Right atrium auricular region (tissue), 2 donors: ENCODE data around the gene ADAM22. TPM values are rescaled to one million over a fixed set of nuclear protein-coding genes. Genes with fewer than 3 reads are reported as not detected.
"Not testable (repeated sequence)": the region's sequence is repeated elsewhere in the genome, so short reads cannot be mapped to it uniquely, and the experiment has no call there.

ENCODE experiments used
- DNase-seq: peaks from one replicate; pipeline ENCODE4 v3.0.0-alpha.2; 2019; ENCODE audit warnings: low spot score
- H3K27ac ChIP-seq, 2 donors: fragments of 200-600 bp; sonication (generic); 1 replicate in 1 of 2; 2 replicates in 1 of 2; pipeline ENCODE4 v1.5.1; 2016 to 2019
- H3K27me3 ChIP-seq, 2 donors: fragments of 200-600 bp; sonication (generic); one replicate each; pipeline versions ENCODE4 v1.5.1 to v1.6.0; 2017 to 2019
- H3K36me3 ChIP-seq: fragments of 200-600 bp; sonication (generic); one replicate; pipeline ENCODE4 v1.5.1; 2016
- H3K4me1 ChIP-seq, 2 donors: fragments of 200-600 bp; sonication (generic); one replicate each; pipeline versions ENCODE4 v1.5.1 to v1.6.0; 2017 to 2019
- H3K4me3 ChIP-seq, 2 donors: fragments of 200-600 bp; sonication (generic); 1 replicate in 1 of 2; 2 replicates in 1 of 2; pipeline ENCODE4 v1.5.1; 2017 to 2019; ENCODE audit warnings: mild to moderate bottlenecking in 1 of 2, moderate library complexity in 1 of 2
- H3K9me3 ChIP-seq, 2 donors: fragments of 200-600 bp; sonication (generic); one replicate each; pipeline ENCODE4 v1.5.1; 2019
- total RNA-seq, 2 donors: library from RNA; depleted of rRNA; stranded (reverse); fragments of >200 nt; gene quantifications; one replicate each; pipeline ENCODE4 v1.1.0, GENCODE V29; 2016
- TF ChIP-seq, protein P1 (sequence below), 2 donors: fragments of 200-600 bp; sonication (generic); IDR thresholded peaks; one replicate each; pipeline ENCODE4 v1.5.1; 2019; ENCODE audit warnings: antibody characterized with exemption in 2 of 2

ADAM22 gene, protein sequence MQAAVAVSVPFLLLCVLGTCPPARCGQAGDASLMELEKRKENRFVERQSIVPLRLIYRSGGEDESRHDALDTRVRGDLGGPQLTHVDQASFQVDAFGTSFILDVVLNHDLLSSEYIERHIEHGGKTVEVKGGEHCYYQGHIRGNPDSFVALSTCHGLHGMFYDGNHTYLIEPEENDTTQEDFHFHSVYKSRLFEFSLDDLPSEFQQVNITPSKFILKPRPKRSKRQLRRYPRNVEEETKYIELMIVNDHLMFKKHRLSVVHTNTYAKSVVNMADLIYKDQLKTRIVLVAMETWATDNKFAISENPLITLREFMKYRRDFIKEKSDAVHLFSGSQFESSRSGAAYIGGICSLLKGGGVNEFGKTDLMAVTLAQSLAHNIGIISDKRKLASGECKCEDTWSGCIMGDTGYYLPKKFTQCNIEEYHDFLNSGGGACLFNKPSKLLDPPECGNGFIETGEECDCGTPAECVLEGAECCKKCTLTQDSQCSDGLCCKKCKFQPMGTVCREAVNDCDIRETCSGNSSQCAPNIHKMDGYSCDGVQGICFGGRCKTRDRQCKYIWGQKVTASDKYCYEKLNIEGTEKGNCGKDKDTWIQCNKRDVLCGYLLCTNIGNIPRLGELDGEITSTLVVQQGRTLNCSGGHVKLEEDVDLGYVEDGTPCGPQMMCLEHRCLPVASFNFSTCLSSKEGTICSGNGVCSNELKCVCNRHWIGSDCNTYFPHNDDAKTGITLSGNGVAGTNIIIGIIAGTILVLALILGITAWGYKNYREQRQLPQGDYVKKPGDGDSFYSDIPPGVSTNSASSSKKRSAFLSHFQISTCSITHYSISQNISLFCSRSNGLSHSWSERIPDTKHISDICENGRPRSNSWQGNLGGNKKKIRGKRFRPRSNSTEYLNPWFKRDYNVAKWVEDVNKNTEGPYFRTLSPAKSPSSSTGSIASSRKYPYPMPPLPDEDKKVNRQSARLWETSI
- 1 to 10 TPM; 1.9 to 3.9 TPM for total RNA-seq

DNA sequence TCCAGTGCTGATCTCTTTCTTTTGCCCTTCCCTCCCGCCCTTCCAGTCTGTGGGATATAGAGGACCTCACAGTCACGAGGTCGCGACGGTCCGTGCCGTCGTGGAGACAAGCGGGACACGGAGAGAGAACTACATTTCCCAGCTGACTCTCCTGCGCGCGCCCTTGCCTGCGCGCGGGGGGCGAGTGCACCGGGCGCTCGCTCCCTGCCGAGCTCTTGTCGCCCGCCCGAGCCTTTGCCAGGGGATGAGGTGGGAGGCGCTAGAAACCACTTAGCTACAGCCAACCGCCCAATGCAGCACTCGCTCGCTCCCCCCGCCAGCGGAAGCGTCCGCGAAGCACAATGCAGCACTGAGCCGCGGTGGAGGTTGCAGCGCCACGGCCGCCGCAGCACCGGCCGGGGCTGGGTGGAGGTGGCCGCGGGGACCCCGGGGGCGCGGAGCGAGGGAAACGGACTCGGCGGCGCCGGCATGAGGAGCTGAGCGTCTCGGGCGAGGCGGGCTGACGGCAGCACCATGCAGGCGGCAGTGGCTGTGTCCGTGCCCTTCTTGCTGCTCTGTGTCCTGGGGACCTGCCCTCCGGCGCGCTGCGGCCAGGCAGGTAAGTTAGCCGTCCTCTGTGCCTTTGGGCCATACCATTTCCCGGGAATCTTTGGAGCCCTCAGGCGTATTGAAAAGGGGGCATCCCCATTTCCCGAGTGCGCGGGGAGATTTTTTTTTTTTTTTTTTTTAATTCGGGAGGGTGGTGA, at the start of gene ADAM22:
Gene ADAM22, plus strand, starts transcription at position 299 of the 746 bp plus-strand sequence. Its CDS starts 215 bp downstream, at position 514.
- peak within 1 kb of the TSS; percentile 64 to 83 for H3K4me3 ChIP-seq
- H3K9me3 ChIP-seq = no peaks in the 10 kb centered on the region
- DNase-seq = peak; percentile 66
- TF ChIP-seq, protein P1, sequence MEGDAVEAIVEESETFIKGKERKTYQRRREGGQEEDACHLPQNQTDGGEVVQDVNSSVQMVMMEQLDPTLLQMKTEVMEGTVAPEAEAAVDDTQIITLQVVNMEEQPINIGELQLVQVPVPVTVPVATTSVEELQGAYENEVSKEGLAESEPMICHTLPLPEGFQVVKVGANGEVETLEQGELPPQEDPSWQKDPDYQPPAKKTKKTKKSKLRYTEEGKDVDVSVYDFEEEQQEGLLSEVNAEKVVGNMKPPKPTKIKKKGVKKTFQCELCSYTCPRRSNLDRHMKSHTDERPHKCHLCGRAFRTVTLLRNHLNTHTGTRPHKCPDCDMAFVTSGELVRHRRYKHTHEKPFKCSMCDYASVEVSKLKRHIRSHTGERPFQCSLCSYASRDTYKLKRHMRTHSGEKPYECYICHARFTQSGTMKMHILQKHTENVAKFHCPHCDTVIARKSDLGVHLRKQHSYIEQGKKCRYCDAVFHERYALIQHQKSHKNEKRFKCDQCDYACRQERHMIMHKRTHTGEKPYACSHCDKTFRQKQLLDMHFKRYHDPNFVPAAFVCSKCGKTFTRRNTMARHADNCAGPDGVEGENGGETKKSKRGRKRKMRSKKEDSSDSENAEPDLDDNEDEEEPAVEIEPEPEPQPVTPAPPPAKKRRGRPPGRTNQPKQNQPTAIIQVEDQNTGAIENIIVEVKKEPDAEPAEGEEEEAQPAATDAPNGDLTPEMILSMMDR (IDR thresholded peaks at IDR 0.05) = peak in 1 of 2 donors; percentile 38
- peaks cover 0 to 9% of the 10 kb centered on the region in 2 donors for H3K4me1 ChIP-seq
- H3K36me3 ChIP-seq = no peaks in the 10 kb centered on the region
- H3K27me3 ChIP-seq = no peaks in the 10 kb centered on the region
- peak within 1 kb of the TSS; percentile 66 to 72 for H3K27ac ChIP-seq

DNA sequence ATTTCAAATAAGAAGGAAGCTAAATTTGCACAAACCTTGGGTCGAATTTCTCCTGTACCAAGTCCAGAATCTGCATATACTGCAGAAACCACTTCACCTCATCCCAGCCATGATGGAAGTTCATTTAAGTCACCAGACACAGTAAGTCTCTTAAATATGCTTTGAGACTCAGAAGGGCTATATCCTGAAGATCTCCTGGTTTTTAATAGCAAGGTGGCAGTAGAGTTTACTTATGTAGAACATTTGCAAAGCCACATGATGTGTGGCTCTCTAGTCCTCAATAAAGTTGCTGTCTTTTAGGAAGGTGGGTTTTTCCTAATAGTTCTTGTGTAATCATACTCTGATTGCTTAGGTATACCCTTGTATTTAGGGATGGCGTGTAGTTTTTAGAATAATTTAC, 49.0 kb upstream of the ADAM22 start:
- peaks cover 6% of the 10 kb centered on the region for H3K36me3 ChIP-seq
- H3K4me3 ChIP-seq = no peak overlapping the region
- TF ChIP-seq, protein P1 (IDR thresholded peaks at IDR 0.05) = no peak

DNA sequence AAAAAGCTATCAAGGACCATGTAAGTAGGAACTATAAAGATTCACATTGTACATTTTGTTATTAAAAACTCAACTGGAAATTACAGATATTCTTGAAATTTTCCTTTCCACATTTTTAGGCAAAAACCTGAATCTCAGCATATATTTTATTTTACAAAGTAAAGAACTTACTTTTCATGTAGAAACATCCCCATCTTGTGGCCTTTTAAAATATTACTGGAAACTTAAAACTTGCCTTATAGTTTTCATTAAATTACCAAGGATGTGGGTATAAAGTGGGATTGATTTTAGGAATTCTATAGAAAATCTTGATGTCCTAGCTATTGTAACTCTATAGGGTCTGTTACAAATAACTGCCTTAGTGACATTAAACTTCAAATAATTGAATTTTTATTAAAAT, 47.2 kb upstream of the ADAM22 start:
- no peak for DNase-seq
- H3K27ac ChIP-seq = no peak overlapping the region
- H3K4me1 ChIP-seq = no peaks in the 10 kb centered on the region
- no peaks in the 10 kb centered on the region for H3K9me3 ChIP-seq
- no peaks in the 10 kb centered on the region for H3K27me3 ChIP-seq
- H3K4me3 ChIP-seq = no peak overlapping the region
- TF ChIP-seq, protein P1 (IDR thresholded peaks at IDR 0.05) = peak in 1 of 2 donors; percentile 62
- peaks cover 6% of the 10 kb centered on the region for H3K36me3 ChIP-seq

More for the DNA sequence above, 49.0 kb upstream of the ADAM22 start:
- no peaks in the 10 kb centered on the region for H3K9me3 ChIP-seq
- H3K27me3 ChIP-seq = no peaks in the 10 kb centered on the region
- no peaks in the 10 kb centered on the region for H3K4me1 ChIP-seq
- DNase-seq = no peak
- no peak overlapping the region for H3K27ac ChIP-seq

DNA sequence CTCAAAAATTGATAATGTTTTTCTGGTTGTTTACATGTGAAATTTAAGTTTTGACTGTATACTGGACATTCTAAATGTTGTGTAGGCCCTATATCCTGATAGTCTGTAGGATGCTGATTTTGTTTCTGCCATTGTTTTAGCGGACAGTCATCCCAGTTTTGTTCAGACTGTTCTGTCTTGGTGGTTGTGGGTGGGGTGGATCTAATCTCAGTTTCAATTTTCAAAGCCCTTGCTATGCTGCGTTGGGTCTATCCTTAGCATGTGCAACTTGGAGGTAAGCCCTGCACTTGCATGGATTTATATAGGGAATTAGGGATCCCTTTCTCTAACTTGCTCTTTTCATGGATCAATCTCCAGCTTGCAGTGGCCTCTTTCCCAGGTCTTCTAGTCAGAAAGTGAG, 38.7 kb upstream of the ADAM22 start:
- TF ChIP-seq, protein P1 (IDR thresholded peaks at IDR 0.05) = no peak
- Histone ChIP-seq H3K27ac (no peak overlapping the region), H3K9me3 (no peaks in the 10 kb centered on the region), H3K4me3 (no peak overlapping the region), H3K27me3 (no peaks in the 10 kb centered on the region), H3K36me3 (no peaks in the 10 kb centered on the region), H3K4me1 (no peaks in the 10 kb centered on the region)
- DNase-seq = no peak

DNA sequence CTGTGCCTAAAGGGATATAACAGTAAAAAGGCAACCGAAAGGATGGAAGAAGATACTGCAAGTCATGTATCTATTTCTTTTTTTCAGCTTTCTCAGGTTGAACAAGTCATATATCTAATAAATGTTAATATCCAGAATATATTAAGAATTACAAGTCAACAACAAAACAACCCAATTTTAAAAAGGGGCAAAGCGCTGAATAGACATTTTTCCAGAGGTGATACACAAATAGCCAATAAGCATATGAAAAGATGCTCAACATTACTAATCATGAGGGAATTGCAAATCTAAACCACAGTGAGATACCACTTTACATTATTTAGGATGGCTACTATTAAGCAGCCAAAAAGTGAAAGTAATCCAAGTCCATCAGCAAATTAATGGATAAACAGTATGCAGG, 34.8 kb upstream of the ADAM22 start:
- TF ChIP-seq, protein P1 (IDR thresholded peaks at IDR 0.05) = no peak
- H3K9me3 ChIP-seq = no peaks in the 10 kb centered on the region
- no peaks in the 10 kb centered on the region for H3K27me3 ChIP-seq
- no peak overlapping the region for H3K4me3 ChIP-seq
- DNase-seq = no peak
- no peaks in the 10 kb centered on the region for H3K4me1 ChIP-seq
- H3K36me3 ChIP-seq = no peaks in the 10 kb centered on the region
- no peak overlapping the region for H3K27ac ChIP-seq

DNA sequence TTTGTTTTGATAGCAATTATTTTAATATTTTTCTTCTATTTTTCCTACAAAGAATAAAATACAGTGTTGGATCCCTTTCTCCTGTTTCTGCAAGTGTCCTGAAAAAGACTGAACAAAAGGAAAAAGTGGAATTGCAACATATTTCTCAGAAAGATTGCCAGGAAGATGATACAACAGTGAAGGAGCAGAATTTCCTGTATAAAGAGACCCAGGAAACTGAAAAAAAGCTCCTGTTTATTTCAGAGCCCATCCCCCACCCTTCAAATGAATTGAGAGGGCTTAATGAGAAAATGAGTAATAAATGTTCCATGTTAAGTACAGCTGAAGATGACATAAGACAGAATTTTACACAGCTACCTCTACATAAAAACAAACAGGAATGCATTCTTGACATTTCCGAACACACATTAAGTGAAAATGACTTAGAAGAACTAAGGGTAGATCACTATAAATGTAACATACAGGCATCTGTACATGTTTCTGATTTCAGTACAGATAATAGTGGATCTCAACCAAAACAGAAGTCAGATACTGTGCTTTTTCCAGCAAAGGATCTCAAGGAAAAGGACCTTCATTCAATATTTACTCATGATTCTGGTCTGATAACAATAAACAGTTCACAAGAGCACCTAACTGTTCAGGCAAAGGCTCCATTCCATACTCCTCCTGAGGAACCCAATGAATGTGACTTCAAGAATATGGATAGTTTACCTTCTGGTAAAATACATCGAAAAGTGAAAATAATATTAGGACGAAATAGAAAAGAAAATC, 26.7 kb upstream of the ADAM22 start:
- H3K9me3 ChIP-seq = not testable (repeated sequence)

DNA sequence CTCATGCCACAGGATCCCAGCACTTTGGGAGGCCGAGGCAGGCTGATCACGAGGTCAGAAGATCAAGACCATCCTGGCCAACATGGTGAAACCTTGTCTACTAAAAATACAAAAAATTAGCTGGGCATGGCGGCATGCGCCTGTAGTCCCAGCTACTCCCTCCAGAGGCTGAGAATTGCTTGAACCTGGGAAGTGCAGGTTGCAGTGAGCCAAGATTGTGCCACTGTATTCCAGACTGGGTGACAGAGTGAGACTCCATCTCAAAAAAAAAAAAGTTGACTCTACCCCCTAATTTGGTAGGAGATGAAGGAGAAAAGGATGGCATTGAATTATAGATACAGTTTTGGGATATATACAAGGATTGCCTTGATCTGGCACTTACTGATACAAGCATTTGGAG, 25.2 kb upstream of the ADAM22 start:
- H3K9me3 ChIP-seq, H3K27me3 ChIP-seq, H3K4me1 ChIP-seq, DNase-seq, H3K36me3 ChIP-seq, H3K27ac ChIP-seq, H3K4me3 ChIP-seq: not testable (repeated sequence)

More for the DNA sequence above, 26.7 kb upstream of the ADAM22 start:
- H3K36me3 ChIP-seq, DNase-seq, H3K4me3 ChIP-seq, H3K27ac ChIP-seq, H3K4me1 ChIP-seq, H3K27me3 ChIP-seq: not testable (repeated sequence)
